Measurements from ENCODE around the gene PCDHGA1.

- TF ChIP-seq ZBTB6 (tag by site-specific recombination; IDR thresholded peaks at IDR 0.05) (no peak), ZNF19 (tag by site-specific recombination; IDR thresholded peaks at IDR 0.05; ENCODE audit: low read depth) (no peak), ZNF114 (tag by site-specific recombination; IDR thresholded peaks at IDR 0.05) (no peak), ZNF501 (tag by site-specific recombination; IDR thresholded peaks at IDR 0.05) (no peak), CTCF (tag by site-specific recombination; IDR thresholded peaks at IDR 0.05) (no peak), ZNF311 (tag by site-specific recombination; IDR thresholded peaks at IDR 0.05; ENCODE audit: borderline replicate concordance) (no peak)
Measured at GRCh38 chr5:141338538-141339306, 8.4 kb downstream of the PCDHGA1 start, which contains the start of gene PCDHGA2.
